ENCODE data around the gene BLM.

The BLM gene

DNA sequence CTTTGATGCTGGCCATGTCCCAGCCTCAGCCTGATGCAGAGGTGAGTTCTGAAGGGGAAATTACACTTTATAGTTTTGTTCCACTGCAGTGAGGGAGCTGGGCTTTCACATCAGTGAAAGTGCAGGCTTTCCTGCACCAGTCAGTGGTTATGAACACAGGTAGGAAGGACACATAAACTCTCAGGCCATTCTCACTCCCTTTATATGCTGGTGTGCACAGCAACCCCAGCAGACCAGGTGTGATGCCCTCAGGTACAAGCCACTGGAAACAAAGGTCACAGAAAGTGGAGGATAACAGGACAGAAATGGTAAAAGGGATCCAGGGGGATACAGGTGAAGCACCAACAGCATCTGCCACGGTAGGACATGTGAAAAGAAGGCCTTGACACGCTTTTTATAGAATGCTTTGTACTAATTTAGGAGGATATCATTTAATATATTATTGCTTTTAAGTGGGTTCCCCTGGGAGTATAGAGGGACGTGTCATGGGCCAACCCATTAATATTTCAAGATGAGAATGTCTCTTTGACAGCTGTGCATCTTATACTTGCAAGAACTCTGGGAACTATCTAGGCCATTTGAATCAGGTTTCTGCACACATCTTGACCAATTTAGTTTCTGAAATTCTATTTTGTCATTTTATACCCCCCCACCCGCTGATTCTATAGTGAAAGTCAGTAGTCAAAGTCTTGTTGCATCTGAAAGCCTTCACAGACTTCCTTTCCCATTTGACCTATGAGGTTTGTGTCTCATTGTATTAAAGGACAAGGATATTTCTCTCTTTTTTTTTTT, 25.0 kb upstream of the BLM start:
- no peak for DNase-seq

DNA sequence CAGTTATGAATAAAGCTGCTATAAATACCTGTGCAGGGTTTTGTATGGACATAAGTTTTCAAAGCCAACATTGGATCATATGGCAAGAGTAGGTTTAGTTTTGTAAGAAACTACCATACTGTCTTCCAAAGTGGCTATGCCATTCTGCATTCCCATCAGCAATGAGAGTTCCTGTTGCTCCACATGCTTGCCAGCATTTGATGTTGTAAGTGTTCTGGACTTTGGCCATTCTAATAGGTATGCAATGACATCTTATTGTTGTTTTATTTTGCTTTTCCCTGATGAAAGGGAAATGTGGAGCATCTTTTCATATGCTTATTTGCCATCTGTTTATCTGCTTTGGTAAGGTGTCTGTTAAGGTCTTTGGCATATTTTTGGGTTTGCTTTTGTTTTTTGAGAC, 22.2 kb upstream of the BLM start:
- no peak for DNase-seq

DNA sequence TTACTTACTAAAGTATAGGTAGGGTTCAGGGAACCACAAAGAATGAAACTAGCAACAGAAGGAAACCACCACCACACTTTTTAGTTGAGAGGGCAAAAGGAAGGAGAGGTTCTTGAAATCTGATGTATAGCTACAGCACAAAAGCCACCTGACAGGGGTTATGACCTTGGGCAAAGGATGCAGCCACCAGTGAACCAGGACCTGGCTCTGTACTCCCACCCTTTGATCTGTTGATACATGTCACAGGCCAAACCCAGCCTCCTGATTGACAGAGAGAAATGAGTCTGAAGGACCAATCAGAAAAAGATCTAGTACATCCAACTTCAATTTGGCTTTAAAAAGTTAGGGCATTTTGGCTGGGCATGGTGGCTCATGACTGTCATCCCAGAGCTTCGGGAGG, 20.0 kb upstream of the BLM start:
- no peak for DNase-seq

DNA sequence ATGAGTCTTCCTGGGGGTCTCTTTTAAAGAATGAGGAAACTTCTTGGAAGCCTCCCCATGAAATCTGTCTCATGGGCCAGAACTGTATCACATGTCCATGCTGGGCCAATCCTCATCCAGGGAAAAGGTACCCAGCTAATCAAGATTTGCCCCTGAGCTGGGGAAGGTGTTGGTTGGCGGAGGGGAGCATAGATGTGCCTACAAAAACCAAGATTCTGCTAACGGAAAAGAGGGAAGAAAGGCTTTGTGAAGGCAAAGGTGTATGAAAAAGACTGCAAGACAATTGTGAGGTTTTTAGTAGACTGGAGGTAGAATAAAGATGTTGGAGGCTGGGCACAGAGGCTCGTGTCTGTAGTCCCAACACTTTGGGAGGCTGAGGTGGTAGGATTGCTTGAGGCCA, 18.5 kb upstream of the BLM start:
- DNase-seq: no peak

DNA sequence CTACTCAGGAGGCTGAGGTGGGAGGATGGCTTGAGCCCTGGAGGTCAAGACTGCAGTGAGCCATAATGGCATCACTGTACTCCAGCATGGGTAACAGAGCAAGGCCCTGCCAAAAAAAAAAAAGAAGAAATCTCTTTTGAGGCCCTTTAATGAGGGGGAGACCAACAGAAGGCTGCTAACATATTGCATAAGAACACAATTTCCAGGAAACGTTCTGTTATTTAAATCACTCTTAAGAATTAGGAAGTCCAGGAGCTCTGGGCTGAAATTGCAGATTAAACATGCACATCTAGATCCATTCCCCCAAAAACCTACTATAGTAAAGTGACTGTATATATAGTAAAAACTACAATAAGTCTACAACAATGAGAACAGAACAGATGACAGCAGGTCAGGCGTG, 16.1 kb upstream of the BLM start:
- peak; percentile 64 to 71 for DNase-seq

DNA sequence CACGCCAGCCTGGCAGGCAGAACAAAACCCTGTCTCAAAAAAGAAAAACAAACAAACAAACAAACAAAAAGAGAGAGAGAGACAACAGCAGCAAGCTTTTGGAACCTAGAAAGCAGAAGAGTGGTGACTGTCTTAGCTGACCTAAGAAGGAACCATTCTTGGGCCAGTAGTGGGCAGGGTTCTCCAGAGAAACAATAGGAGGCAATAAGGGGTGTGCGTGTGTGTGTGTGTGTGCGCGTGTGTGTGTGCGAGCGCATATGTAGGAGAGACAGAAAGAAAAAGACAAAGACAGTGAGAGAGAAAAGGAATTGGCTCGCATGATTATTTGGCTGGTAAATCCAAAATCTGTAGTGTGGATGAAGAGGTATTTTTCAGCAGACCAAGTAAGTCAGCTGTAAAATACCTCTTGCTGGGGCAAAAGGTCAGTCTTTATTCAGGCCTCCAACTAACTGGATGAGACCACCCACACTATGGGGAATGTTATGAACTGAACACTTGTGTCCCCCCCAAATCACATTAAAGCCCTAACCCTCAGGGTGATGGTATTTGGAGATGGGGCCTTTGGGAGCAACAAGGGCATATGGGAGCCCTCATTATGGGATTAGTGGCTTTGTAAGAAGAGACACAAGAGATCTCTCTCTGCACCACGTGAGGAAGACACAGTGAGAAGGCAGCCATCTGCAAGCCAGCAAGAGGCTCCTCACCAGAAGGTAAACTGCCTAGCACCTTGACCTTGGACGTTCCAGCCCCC, 15.1 kb upstream of the BLM start:
- peak; percentile 60 to 73 for DNase-seq

DNA sequence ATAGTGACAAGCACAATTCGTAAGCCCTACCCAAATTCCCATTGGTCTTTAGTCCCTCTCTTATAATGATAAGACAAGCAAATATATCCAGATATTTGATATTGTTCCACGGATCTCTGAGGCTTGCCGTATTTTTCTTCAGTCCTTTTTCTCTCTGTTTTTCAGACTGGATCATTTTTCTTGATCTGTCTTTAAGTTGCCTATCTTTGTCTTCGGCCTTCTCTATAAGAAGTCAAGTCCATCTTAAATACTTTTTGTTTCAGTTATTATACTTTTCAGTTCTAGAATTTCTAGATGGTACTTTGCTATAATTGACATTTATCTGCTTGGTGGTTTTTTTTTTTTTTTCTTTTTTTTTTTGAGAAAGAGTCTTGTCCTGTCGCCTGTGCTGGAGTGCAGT, 13.7 kb upstream of the BLM start:
- no peak for DNase-seq

DNA sequence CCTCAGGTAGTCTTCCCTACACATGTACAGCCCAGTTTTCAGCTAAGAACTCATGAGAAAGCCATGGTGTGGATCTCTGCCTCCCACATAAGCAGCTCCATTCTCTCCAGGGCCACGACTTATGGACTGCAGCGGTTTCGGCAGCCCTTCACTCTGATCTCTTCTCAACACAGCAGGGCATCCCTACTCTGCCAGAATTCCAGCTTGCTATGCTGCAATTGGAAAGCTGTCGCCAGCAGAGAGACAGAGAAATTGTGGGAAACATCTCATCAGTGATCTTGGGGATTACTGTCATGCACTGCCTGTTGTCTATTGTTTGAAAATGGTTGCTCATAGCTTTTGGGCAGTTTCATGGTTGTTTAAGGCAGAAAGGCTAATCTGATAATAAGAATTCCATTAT, 11.9 kb upstream of the BLM start:
- no peak for DNase-seq

DNA sequence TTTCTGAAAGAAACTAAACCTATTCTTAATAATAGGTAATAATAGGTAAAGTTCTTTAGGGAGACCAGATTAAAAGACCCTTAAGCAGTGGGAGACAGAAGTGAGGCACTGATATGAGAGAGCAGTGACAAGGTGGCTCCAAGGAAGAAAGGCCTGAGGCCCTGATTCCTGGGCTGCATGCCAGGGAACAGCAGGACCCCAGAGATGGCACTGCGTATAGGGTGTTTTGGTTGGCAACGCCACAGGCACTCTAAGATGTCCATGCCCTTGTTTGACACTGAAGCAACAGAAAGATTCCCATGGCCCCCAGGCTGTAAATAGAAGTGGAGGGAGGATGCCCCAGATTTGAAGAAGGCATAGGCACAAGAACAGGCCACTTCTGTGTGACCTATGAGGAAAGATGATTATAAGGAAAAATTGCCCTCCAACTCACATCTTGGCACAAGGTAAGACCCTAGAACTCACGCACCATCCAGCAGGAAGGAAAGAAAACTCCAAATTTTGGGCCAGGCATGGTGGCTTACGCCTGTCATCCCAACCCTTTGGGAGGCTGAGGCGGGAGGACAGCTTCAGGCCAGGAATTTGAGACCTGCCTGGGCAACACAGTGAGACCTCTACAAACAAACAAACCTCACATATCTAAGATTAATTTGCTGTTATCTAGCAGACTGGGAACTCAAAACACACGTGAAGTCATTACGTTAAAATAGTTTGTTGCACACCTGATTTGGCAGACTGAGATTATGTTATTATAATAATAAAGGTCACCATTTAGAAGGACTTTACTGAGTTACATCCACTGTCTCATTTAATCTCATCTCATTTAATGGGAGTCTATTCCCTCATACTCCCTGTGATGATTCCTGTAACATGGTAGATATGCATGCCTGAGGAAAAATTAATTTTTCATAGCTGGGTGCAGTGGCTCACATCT, 10.5 kb upstream of the BLM start:
- DNase-seq: no peak

DNA sequence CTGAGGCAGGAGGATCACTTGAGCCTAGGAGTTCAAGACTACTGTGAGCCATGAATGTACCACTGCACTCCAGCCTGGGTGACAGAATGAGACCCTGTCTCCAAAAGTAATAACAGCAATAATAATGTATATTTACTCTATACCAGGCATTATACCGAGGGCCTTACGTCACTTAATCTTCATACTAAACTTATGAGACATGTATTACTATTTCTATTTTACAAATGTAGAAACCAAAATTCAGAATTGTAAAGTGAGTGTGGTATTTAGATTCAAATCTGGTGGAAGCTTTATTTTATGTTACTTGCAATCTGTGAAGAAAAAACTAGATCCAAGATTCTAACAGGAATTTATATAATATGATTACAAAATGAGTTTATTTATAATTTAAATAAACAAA, 9.7 kb upstream of the BLM start:
- DNase-seq: no peak

DNA sequence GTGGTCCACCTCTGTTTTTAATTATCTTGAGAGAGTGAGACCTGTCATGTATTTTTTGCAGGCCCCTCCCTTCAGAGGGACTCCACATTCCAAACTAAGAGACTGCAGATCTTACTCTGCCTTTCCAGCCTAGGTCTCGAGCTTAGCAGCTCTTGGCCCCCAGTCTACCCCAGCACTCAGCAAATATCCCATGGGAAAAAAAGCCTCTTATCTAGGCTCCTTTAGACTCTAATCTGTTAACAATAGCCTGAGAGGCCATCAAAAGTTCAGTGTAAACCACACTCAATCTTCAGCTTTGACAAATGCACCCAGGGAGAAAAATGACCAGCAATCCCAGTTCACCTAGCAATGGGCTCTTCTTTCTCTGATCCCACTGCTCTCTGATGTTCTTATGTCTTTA, 8.6 kb upstream of the BLM start:
- no peak for DNase-seq

DNA sequence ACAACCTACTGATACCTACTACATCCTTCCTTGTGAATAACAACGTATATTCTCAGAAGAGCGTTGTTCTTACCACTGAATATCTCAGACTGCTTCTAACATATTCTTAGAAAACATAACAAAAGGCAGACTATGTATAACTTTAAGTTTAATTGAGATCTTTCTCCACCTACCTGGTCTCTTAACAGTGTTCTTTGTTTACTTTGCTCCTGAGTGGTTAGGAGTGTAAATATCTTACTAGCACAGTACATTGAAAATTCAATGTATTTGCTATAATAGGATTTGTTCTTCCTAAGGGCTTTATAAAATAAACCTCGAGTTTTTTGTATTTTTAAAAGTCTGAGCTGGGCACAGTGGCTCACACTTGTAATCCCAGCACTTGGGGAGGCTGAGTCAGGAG, 7.9 kb upstream of the BLM start:
- DNase-seq: no peak

DNA sequence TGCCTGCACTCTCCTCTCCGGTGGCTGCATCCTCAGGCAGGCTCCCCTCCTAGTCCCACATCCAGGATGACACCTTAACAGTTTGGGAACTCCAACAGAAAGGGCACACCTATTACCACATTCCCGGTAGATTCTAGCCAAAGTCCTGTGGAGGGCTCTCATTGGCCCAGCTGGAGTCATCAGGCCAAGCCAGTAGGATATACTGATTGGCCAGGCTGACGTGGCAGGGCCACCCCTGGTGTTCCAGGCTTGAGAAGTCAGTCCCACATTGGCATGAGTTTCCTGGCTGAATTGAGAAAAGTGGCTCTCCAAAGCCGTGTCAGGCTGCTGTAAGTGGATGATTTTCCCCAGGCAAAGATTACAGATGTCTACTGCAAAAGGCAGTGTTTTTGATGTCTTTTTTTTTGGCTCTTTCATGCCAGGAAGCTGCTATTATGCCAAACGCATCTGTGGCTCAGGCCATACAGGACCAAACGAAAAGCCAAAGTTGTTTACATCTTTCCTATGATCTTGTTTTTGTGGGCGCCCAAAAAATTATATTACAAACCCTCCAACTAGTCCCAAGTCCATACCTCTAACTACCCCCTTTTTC, 6.6 kb upstream of the BLM start:
- no peak for DNase-seq

DNA sequence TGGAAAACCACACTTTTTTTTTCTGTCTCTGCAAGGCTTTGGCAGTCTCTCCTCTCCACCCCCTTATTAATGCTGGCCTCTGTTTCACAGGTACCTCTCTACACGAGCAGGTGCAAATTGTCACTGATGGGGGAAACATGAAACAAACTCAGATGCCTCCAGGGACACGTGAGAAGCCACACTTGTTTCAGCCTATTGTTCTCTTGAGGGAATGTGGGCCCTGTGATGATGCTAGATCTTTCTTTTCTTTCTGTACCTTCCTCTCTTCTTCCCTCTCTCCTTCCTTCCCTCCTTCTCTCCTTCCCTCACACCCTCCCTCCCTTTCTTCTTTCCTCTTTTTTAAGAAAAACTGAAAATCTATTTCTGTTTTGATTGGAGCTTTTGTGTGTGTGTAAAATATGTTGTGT, 5.7 kb upstream of the BLM start:
- no peak for DNase-seq

DNA sequence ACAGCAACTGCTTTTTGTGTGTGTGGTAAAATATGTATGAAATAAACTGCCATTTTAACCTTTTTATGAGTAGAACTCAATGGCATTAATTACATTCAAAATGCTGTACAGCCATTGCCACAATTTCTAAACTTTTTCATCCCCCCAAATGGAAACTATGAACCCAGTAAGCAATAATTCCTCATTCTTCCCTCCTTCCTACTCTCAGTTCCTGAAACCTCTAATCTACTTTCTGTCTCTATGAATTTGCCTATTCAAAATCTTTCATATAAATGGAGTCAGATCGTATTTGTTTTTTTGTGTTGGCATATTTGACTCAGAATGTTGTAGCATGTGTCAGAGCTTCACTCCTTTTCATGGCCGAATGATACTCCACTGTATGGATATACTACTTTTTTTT, 5.3 kb upstream of the BLM start:
- DNase-seq: peak in 1 of 2 donors; percentile 23

DNA sequence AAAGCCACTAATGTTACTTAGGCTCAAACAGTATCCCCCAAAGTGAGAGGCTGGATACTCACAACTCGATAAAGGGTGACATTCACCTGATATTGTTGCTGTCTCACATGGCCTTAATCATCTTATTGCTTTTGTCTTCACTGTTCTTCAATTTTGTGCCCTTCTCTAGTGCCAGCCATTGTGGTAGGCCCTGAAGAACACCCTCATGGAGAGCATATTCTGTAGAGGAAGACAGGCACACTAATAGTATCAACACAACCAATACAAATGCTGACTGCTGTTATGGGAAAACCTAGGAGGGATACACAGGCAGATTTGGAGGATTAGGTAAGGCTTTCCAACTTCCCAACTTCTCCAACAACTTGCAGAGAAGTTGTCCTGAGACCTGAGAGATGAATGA, 4.1 kb upstream of the BLM start:
- no peak for DNase-seq

DNA sequence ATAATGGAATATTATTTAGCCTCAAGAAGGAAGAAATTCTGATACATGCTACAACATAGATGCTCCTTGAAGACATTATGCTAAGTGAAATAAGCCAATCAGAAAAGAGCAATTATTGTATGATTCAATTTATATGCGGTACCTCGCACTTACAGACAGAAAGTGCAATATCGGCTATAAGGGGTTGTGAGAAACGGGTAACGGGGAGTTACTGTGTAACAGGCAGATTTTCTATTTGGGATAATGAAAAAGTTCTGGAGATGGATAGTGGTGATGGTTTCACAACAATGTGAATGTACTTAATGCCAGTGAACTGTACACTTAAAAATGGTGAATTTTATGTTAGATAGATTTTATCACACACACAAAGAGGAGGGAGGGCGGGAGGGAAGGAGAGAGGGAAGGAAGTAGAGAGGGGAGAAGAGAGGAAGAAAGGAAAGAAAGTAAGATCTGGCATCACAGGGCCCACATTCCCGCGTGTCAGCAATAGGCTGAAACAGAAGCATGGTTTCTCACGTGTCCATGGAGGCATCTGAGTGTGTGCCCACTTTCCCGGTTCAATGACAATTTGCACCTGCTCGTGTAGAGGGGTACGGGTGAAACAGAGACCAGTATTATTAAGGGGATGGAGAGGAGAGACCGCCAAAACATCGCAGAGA, 700 bp upstream of the BLM start:
- DNase-seq: no peak

DNA sequence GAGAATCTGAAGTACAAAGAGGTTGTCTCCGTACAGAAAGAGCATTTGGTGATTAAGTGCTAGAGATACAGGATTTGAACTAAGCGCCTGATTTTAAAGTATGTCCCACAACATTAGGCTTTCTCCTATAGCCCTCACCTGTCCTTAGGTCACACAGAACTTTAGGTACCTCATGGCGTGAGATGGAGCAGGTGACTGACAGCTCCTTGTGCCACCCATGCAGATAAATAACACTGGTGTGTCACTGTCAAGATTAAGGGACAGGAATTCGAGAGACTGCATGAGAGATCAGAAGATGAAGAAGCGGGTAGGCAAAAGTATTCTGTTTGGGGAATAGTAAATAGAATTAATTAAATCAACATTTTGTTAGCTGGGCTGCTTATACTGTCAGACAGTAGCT, 1.1 kb downstream of the BLM start:
- DNase-seq: no peak

DNA sequence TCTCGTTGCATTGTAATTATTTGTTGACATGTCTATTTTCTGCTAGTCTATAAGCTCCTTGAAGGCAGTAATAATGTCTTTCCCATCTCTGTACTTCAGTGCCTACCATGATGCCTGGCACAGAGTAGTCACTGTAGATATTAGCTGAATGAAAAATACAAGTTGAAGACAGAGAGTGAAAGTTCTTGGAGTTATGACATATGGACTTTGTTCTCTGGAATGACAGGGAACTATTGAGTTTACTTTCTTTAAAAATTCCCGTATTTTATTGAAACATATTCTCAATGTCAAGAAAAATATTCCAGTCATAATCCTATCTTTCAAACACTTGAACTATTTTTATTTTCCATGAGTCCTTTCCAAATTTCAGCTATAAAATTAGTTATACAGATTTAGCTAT, 3.0 kb downstream of the BLM start:
- no peak for DNase-seq

DNA sequence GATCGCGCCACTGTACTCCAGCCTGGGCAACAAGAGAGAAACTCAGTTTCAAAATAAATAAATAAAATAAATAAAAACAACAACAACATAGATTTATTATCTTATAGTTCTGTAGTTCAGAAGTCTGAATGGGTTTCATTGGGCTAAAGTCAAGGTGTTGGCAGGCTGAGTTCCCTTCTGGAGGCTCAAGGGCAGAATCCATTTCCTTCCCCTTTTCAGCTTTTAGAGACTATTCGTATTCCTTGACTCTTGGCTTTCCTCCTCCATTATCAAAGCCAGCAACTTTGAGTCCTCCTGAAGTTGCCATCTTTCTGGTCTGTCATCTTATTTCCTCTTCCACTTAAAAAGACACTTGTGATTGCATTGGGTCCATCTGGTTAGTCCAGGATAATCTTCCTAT, 12.1 kb downstream of the BLM start:
- peak in 1 of 2 donors; percentile 8 for DNase-seq

DNA sequence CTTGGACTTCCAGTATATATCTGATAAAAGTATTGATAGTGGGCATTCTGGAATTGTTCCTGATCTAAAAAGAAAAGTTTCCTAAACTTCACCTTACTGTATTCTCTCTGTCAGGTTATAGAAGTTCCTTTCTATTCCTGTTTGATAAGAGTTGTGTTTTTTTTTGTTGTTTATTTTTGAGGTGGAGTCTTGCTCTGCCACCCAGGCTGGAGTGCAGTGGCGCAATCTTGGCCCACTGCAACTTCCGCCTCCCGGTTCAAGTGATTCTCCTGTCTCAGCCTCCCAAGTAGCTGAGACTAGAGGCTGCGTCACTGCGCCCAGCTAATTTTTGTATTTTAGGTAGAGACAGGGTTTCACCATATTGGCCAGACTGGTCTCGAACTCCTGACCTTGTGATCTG, 13.1 kb downstream of the BLM start:
- DNase-seq: no peak

DNA sequence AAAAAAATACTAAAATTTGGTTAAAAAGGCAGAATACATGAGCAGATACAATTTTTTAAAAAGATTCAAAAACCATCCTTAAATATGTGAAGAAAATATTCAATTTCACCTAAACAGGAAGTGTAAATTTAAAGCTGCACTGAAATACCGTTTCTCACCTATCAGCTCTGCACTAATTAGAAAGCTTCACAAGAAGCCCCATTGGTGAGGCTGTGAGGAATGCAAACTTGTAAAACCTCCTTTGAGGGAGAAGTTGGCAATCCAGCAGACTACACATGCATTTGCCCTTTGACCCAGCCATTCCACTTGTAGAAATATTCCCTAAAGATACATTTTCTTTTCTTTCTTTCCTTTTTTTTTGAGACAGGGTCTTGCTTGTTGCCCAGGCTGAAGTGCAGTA, 18.8 kb downstream of the BLM start:
- DNase-seq: no peak

DNA sequence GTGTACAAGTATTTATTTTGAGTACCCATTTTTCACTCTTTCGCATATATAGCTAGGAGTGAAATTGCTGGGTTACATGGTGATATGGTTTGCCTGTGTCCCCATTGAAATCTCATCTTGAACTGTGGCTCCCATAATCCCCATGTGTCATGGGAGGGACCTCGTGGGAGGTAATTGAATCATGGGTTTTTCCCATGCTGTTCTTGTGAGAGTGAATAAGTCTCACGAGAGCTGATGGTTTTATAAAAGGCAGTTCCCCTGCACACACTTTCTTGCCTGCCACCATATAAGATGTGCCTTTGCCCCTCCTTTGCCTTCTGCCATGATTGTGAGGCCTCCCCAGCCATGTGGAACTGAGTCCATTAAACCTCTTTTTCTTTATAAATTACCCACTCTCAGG, 23.4 kb downstream of the BLM start:
- peak; percentile 77 to 85 for DNase-seq
